Measurements from ENCODE around the gene CTBS.

DNA sequence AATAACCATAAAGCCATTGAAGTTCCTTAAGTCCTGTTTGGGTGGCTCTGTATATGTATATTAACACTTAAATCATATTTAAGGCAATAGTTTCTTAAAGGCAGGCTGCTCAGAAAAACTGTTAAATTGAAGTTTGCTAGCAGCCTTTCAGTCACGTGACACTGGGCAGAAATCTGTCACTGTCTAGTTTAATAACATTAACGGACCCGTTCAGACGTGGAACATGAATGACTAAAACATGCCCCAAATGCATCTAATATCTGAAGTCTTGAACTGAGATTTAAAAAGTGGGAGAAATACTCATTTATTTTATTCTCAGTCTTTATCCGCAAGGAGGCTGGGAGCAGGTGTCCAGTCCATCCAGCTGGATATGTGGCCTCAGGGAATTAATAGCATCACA lies 71.3 kb downstream of the CTBS start:
- TF ChIP-seq, protein P1, sequence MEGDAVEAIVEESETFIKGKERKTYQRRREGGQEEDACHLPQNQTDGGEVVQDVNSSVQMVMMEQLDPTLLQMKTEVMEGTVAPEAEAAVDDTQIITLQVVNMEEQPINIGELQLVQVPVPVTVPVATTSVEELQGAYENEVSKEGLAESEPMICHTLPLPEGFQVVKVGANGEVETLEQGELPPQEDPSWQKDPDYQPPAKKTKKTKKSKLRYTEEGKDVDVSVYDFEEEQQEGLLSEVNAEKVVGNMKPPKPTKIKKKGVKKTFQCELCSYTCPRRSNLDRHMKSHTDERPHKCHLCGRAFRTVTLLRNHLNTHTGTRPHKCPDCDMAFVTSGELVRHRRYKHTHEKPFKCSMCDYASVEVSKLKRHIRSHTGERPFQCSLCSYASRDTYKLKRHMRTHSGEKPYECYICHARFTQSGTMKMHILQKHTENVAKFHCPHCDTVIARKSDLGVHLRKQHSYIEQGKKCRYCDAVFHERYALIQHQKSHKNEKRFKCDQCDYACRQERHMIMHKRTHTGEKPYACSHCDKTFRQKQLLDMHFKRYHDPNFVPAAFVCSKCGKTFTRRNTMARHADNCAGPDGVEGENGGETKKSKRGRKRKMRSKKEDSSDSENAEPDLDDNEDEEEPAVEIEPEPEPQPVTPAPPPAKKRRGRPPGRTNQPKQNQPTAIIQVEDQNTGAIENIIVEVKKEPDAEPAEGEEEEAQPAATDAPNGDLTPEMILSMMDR (IDR thresholded peaks at IDR 0.05), result no peak
- no peak for TF ChIP-seq EZH2 (IDR thresholded peaks at IDR 0.05)
